ENCODE data around the gene BRMS1.

DNA sequence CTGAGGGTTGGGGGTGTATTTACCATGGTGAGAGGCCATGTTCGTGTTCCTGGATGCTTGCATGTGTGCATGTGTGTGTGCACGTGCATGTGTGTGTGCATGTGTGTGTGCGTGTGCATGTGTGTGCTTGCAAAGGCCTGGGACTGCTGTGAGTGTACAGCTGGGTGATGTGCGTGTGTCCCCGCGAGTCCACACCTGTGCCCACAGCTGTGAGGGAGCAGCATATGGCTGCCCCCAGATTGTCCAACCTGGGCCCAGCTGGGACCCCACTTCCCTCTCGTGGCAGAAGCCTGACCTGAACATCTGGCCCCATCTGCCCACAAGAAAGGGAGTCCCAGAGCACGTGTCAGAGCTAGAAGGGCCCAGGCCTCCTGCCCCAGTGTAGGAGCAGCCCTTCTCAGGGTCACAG lies 19.6 kb downstream of the BRMS1 start:
- TF ChIP-seq, protein P1, sequence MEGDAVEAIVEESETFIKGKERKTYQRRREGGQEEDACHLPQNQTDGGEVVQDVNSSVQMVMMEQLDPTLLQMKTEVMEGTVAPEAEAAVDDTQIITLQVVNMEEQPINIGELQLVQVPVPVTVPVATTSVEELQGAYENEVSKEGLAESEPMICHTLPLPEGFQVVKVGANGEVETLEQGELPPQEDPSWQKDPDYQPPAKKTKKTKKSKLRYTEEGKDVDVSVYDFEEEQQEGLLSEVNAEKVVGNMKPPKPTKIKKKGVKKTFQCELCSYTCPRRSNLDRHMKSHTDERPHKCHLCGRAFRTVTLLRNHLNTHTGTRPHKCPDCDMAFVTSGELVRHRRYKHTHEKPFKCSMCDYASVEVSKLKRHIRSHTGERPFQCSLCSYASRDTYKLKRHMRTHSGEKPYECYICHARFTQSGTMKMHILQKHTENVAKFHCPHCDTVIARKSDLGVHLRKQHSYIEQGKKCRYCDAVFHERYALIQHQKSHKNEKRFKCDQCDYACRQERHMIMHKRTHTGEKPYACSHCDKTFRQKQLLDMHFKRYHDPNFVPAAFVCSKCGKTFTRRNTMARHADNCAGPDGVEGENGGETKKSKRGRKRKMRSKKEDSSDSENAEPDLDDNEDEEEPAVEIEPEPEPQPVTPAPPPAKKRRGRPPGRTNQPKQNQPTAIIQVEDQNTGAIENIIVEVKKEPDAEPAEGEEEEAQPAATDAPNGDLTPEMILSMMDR (IDR thresholded peaks at IDR 0.05; ENCODE audit: low read depth, low read length), result no peak
- TF ChIP-seq POLR2A (IDR thresholded peaks at IDR 0.05; ENCODE audit: extremely low read depth, insufficient read length), result no peak
